NCI-H2227 (cell line): ENCODE results near the gene P3R3URF.
A peak's percentile ranks its signal among the peaks of the same experiment; 100 is the strongest.

Source experiments
- DNase-seq: peaks from one replicate; lab custom pipeline; 2025; ENCODE audit not compliant: unreplicated experiment; lab: John Stamatoyannopoulos, UW

Gene P3R3URF

DNA sequence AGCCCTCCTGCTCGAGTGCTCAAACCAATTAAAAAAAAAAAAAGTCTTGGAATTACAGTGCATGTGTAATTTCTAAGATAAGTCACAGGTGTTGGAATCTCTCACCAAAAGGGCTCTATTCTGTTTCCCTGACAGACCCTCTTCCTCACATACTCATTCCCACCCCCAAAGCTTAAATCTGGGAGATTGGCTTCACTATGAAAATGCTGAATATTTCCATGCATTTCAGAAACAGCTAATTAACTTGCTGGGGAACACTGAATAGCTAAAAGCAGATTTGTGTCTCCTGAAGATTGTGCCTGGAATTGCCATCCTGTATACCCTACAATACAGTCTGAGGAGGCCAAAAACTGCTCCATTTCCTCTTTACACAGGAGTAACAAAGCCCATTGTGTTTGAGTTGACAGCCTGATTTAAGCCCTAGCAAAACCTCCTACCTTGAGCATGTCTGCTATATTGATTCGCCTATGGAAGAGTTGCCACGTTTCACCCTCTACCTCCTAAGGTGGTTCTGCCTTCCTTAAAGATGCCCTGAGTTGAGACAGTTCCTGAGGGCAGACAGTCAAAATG lies 42.4 kb downstream of the P3R3URF start:
- DNase-seq: no peak

- DNase-seq: no peak
These were observed 43.1 kb downstream of the P3R3URF start for GRCh38 chr1:46133181-46133658.

- DNase-seq: peak; percentile 99
These were observed 43.6 kb downstream of the P3R3URF start, which contains the start of gene PIK3R3 for GRCh38 chr1:46132529-46133180. Gene PIK3R3 (minus strand): TSS chr1:46132629. CDS start chr1:46131952, 677 bp downstream.

- DNase-seq: peak; percentile 63
These were observed 44.4 kb downstream of the P3R3URF start for GRCh38 chr1:46131712-46132528.

- no peak for DNase-seq
These were observed 45.2 kb downstream of the P3R3URF start for GRCh38 chr1:46131093-46131492.

GRCh38 chr1:46130606-46131005 lies 45.7 kb downstream of the P3R3URF start:
- no peak for DNase-seq

DNA sequence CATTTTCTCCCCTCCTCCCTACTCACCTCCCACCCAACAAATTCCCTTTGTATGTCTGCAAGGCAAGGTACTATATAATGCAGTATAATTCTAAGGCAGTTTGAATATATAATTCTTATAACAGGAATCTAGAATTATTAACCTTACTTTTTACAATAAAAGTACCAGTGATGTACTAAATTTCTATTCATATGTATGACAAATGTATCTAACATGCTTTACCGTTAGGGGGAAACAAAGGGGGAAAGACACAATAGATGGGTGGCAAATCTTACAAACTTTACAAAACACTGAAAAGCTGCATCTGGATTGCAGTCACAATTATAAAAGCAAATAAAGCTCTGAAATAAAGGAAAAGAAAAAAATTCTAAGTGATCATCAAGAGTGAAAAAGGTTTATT lies 46.2 kb downstream of the P3R3URF start:
- no peak for DNase-seq

DNA sequence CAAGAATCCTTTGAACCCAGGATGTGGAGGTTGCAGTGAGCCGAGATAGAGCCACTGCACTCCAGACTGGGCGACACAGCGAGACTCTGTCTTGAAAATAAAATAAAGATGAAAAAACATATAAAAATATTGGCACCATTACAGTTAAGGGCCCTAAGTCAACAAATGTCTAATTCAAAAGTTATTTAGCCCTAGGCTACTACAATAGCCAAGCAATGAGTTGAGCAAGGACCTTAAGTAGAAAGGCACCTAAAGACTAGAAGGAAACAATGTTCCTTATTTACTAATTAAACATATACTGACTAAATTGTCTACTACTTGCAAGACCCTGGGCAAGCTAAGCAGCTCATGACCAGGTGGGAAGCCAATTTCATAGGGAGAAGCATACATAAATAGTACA lies 47.9 kb downstream of the P3R3URF start:
- no peak for DNase-seq
